ENCODE results near the gene FRAT1.

The FRAT1 gene

GRCh38 chr10:97333601-97334369 is 14.7 kb downstream of the FRAT1 start (continued):
- TF ChIP-seq ZNF600 (tag by site-specific recombination; IDR thresholded peaks at IDR 0.05) (peak; percentile 35; the same call in 1 of the 2 replicates), ZNF76 (tag by site-specific recombination; IDR thresholded peaks at IDR 0.05; ENCODE audit: borderline replicate concordance, low read depth) (peak; percentile 34; the same call in 1 of the 2 replicates), ZBTB11 (tag by site-specific recombination; conservative IDR thresholded peaks at IDR 0.05; ENCODE audit: low read depth) (no peak), ZNF335 (tag by site-specific recombination; conservative IDR thresholded peaks at IDR 0.05) (peak; percentile 37; the same call in 1 of the 2 replicates), ZNF23 (tag by site-specific recombination; IDR thresholded peaks at IDR 0.05; ENCODE audit: borderline replicate concordance) (no peak), ZNF610 (tag by site-specific recombination; IDR thresholded peaks at IDR 0.05; ENCODE audit: borderline replicate concordance) (no peak), HOXD13 (CRISPR knock-in tag; IDR thresholded peaks at IDR 0.05; ENCODE audit: borderline replicate concordance) (0 out of 2 replicates have a peak, but pooled peaks have one; percentile 13), ZBTB21 (tag by site-specific recombination; IDR thresholded peaks at IDR 0.05) (no peak), ZNF629 (tag by site-specific recombination; IDR thresholded peaks at IDR 0.05) (peak; percentile 49; the same call in 1 of the 2 replicates), PRDM10 (tag by site-specific recombination; IDR thresholded peaks at IDR 0.05) (peak; percentile 96), ZFP3 (tag by site-specific recombination; IDR thresholded peaks at IDR 0.05; ENCODE audit: low read depth) (no peak), ZBTB17 (tag by site-specific recombination; IDR thresholded peaks at IDR 0.05) (peak; percentile 32; the same call in 1 of the 2 replicates), CTCF (tag by site-specific recombination; IDR thresholded peaks at IDR 0.05) (peak; percentile 6; the same call in 1 of the 2 replicates)

GRCh38 chr10:97334370-97335175 is 15.5 kb downstream of the FRAT1 start, which contains the start of gene FRAT2:
Gene FRAT2, minus strand, starts transcription at chr10:97334729. Its CDS starts 157 bp downstream, at chr10:97334572.
- POLR2A ChIA-PET = interaction anchor here (1.1 to 5.3 kb wide), 5 partner anchors 9 to 66 kb away, joined by 3 to 27 read pairs (median 18); partner anchors contain the start of genes ARHGAP19, FRAT1 and RRP12
- Histone ChIP-seq H3K9me3 (ENCODE audit: control insufficient read depth, insufficient read depth, low read depth, low read length) (no peaks in the 10 kb centered on the region), H3K4me1 (ENCODE audit: control insufficient read depth, insufficient read depth, low read length) (peaks cover 18% of the 10 kb centered on the region), H3K36me3 (ENCODE audit: control insufficient read depth in 2 of 2, insufficient read depth in 1 of 2, low read length in 2 of 2) (peaks cover 0 to 12% of the 10 kb centered on the region in 2 experiments; a peak in 2 of 3 replicates), H3K4me3 (ENCODE audit: low read depth, low read length) (peak within 1 kb of the TSS; percentile 66), H3K27ac (ENCODE audit: extremely low read depth, low read depth, low read length) (peak within 1 kb of the TSS; percentile 99)
- CTCF ChIA-PET = interaction anchor here (0.6 to 4.0 kb wide), 4 partner anchors 11 to 77 kb away, joined by 3 to 40 read pairs (median 4); no protein-coding TSS in a partner anchor
- peak; percentile 92 for TF ChIP-seq SP3 (tag by site-specific recombination; IDR thresholded peaks at IDR 0.05)
- TF ChIP-seq ZNF610 (tag by site-specific recombination; IDR thresholded peaks at IDR 0.05; ENCODE audit: borderline replicate concordance) = peak; percentile 83
- TF ChIP-seq ZNF843 (tag by site-specific recombination; IDR thresholded peaks at IDR 0.05) = peak; percentile 81
- no peak for TF ChIP-seq ZNF404 (tag by site-specific recombination; IDR thresholded peaks at IDR 0.05)
- TF ChIP-seq MYNN (tag by site-specific recombination; IDR thresholded peaks at IDR 0.05; ENCODE audit: borderline replicate concordance) = no peak
- TF ChIP-seq RBAK (tag by site-specific recombination; IDR thresholded peaks at IDR 0.05) = no peak
- TF ChIP-seq BCL11B (tag by site-specific recombination; IDR thresholded peaks at IDR 0.05; ENCODE audit: low read depth) = no peak; the same call in 1 of the 2 replicates
